NK-92 treated with Interleukin-12 subunit alpha and Interleukin-12 subunit beta, amount 100 ng/mL, for 24 hours (cell line): ENCODE measurements around the gene DCTN2.

Experiments
- DNase-seq: peaks from one replicate; lab custom pipeline; 2025; lab: John Stamatoyannopoulos, UW

Gene DCTN2

DNA sequence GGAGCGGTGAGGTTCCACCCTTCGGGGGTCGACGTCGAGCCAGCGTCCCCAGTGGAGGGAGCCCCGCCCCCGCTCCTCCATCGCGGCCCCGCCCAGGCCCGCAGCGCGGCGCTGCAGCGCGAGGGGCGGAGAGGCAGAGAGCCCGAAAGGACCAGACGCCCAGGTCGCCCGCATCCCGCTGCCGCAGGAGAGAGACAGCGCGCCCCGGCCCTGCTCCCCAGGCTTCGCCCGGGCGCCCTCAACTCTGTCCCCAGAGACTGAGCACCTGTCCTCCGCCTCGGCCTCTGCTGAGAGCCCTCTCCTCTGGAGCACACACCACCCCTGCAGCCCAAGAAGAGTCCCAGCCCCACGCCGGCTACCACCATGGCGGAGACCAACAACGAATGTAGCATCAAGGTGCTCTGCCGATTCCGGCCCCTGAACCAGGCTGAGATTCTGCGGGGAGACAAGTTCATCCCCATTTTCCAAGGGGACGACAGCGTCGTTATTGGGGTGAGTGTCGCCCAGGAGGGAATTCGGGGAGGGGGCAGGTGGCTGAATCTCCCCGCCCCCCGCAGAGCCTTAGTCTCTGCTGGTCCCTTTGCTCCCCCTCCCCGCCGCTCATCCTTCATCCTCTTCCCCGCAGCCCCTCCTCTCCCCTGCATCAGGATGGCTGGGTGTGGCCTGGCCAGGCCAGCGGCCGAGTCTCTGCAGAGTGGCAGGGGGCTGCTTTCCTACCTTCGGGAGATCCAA, 3.1 kb upstream of the DCTN2 start, which contains the start of gene KIF5A:
Gene KIF5A (plus strand): TSS at position 136 of the 732 bp plus-strand sequence. CDS start 228 bp downstream, at position 364.
- DNase-seq: no peak

DNA sequence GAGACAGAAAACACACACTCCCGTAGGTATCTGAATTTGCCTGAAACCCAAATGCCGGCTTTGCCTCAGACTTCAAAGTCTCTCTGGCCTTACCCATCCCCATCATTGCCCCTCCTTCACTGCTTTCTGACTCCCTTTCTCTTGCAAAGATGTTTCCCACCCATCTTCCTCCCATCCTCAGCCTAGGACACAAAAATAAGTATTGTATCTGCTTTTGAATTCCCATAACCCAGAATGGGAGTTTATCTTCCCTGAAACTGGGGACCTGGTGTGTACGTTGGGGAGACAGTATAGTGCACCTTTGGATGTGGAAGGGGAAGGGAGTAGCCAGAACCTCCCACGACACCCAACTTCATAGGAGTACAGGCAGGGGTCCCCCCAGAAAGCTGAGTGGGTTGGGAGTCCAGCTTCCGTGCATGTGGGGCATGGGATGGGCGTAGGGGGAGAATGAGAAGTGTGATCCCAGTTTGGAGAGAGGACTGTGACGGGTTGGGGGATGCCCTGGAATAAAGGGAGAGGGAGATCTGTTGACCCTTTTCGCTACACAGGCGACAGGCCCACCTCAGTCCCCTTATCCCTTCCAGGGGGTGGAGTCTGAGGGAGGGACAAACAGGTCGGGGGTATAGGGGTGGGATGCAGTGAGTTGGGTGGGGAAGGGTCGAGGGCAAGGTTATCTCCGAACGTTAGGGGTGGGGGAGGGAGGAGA, 2.4 kb upstream of the DCTN2 start:
- no peak for DNase-seq

DNA sequence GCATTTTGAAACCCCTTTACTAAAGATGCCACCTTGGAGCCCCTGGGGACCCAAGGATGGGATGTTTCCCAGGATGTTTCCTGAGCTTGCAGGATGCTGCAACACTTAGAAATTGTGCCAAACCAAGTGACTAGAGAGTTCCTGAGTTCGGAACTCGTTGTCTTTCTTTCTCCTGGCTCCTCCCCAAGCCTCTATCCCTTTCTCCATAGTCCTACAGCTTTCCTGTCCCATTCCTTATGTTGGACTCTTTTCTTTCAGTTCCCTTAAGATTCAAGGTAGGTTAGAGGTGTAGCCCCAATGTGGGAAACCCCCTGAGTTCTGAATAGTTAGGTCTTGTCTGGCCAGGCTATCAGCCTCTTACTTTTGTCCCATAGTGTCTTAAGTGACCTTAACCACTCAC, 1.5 kb upstream of the DCTN2 start:
- DNase-seq: no peak

DNA sequence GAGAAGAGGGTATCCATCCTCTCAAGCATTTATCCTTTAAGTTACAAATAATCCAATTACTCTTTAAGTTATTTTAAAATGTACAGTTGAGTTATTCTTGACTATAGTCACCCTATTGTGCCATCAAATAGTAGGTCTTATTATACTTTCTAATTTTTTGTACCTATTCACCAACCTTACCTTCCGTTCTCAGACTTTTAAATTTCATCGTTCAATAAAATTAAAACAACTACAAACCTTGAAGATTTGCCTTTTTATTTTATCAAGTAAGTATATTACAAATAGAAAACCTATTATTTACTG, 972 bp upstream of the DCTN2 start:
- no peak for DNase-seq

DNA sequence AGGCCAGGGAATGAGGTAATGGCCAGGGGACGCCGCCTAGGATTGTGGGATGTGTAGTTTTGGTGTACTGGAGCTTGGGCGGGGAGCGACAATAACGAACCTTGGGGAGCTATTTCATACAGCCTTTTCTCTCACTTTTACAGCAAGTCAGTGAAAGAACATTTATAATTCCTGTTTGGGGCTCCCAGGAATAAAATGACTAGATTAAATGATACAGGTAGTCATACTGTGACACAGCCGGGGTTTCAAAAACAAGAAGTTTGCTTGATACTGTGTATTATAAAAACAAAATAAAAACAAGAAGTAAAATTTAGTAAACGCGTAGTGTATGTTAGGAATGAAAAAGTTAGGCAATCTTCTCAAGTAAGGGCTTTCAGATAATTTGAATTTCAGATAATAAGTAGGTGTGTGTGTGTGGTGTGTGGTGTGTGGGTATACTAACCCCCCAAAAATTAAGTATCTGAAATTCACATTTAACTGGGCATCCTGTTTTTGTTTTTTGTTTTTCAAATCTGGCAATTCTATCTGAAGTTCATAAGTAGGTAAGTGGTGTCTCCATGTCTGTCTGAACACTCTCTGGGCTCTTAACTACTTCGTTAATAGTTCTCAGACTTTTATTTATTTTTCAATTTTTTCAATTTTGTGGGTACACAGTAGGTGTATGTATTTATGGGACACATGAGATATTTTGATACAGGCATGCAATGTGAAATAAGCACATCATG, 458 bp upstream of the DCTN2 start:
- DNase-seq: no peak

DNA sequence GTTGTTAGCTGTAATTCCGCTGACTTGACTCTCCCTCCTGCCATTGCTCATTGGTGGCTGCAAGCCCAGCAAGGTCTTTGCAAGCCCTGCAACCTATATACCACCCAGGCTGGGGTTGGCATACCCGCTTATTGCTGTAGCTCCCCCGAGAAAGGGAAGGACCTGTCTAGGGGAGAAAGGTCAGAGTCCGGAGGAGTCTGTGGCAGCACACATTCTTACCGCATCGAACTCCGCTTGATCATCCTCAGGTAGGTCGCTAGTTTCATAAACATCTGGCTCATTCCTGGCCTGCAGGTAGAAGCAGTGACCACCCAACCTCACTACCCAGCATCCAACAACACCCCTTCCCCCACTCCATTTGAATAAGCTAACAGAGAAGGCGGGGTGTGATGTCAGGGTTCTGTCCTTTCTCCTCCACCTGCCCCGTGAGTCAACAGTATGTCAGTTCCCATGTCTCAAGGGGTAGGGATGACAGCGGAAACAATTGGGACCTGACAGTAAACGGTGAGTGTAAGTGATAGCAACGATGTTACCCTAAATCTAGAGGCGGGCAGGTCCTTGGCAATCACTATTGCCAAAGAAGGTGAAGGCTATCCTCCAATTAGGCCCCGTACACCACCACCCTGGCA, 1.1 kb downstream of the DCTN2 start:
- DNase-seq: no peak

DNA sequence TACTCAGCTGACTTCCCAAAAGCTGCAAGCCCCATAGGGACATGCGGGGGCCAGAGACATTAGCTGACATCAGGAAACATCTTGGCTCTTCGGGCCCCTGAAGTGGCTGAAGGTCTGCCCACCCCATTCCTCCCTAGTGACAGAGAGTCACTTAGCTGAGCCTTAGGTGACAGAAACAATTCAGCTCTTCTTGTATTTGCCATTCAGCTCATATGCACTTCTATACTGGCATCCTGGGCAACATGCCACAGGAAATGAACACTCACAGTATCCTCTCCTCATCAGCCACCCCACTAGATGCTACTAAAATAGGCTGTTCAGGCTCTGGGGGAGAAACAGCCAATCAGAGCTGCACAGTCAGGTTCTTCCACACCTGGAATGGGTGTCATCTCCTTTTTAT, 3.4 kb downstream of the DCTN2 start:
- DNase-seq: no peak

DNA sequence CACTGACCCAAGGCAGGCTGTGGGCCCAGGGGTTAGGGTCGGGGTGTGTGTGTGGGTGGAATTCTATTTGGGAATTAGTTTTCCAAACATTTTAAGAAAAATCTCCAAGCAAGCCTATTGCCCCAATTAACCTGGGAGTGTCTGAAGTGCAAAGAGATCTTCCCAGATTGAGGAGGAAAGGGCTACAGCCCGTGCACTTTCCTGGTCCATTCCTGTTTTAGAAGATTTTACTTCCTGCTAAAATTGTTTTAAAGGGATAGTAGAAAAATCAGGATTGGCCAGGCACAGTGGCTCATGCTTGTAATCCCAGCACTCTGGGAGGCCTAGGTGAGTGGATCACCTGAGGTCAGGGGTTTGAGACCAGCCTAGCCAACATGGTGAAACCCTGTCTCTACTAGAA, 5.3 kb downstream of the DCTN2 start:
- DNase-seq: no peak

DNA sequence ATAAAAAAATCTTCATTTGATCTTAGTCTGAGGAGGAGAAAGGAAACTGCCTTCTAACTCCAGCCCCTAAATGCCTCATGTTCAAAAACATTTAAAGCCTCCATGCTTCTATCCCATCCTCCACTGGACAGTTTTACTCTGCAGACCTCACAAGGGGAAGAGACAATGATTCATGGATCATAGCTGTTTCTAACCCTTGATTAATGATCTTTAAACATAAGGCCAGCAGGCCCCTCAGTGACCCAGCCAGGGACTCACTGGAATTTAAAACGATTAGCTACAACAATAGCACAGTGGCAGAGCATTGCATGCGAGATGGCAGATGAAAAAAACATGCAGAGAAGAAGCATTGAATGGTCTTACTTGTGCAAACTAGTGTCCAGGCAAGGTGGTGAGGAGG, 6.0 kb downstream of the DCTN2 start:
- DNase-seq: no peak

DNA sequence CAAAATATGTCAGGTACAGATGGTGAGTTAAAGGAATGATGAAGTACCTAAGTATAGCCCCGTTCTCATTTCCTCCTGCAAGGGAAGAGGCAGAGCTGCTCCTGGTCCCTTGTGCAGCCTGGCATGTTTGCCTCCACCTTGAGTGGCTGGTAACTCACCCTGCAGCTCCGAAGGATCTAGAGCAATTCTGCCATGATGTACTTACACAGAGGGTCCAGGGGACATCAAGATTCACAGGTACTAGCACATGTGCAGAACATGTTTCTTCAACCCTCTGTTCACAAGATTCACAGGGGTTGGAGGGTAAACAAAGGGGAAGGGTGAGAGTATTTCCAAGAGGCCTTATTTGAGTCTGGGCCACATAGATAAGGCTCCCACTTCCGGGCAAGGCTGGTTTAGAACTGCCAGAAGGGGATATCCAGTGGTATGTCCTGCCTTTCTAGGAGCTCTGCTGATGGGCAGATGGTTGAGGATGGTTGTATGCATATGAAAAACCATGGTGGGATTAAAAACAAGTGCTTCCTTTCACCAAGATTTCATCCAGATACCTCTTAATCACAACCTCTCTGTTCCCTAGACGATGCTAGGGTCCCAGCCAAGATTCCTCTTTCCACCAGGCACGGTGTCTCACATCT, 7.7 kb downstream of the DCTN2 start:
- no peak for DNase-seq

DNA sequence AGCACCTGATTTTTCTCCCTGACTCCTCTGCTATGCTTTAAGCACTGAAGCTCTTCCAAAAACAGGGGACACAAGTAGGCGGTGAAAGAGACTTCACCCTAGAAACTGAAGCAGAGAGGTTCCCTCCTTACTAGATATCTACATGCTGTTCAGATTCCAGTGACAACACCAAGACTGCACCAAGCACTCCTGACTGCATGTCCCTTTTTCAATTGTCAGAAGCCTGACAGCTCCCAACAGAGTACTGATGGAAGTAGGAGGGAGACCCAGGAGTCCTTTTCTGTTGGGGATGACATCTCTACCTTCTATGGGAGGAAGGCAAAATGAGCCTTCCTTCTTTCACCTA, 10.4 kb downstream of the DCTN2 start:
- DNase-seq: no peak

DNA sequence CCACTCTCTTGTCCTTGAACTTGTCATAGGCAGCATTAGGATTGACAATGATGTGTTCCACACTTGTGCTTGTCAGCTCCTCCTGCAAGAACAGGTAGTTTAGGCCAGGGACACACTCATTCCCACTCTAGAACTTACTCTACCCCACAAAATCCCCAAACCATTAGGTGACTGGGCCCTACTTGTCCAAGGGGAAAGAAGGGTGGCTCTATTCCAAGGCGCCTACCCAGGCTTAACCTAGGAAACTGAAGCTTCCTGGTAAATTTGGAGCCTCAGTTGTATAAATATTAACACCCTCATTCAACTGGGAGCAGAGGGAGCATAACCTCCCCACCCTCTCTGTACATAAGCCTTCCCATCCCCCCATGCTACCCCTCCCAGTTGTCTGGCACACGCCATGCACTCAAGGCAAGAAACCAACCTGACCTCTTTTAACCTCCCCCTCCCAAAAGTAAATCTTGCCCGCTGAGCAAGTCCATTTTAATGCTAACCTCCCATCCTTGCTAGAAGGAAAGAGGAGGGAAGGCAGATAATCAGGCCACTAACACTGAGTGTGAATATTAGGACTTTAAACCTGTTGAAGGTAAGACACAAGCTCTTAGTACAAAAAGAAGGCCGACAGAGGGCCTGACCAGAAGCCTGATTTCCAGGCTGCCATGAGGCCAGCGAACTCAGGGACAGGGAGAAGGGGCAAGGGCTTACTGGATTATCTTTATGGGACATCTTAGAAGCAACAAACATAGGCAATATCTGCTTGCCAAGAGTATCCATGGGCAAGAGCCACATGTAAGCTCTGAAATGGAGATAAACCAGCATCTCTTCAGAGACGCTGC, 11.0 kb downstream of the DCTN2 start:
- no peak for DNase-seq

DNA sequence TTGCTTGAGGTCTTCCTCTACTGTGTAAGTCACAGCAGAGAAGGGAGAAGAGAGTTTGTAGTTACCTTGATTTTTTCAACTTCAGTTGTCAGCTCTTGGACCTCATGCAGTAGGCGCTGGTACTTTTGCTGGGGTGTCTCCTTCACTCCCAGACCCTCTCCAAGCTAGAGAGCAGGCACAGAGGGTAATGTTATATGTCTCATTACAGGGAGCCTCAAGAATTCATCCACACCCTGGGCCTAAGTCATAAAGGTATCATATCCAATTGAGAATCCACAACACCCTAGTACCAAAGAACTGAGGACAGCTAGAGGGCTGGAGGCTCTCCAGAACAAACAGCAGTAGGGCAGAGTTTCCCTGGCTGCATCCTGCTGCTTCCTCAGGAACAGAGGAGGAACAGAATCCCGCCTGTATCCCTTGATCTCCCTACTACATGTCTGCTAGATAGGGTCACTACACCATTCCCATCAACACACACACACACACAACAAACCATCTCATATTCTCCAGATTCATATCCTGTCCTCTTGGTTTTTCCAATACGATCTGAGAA, 11.9 kb downstream of the DCTN2 start:
- no peak for DNase-seq

DNA sequence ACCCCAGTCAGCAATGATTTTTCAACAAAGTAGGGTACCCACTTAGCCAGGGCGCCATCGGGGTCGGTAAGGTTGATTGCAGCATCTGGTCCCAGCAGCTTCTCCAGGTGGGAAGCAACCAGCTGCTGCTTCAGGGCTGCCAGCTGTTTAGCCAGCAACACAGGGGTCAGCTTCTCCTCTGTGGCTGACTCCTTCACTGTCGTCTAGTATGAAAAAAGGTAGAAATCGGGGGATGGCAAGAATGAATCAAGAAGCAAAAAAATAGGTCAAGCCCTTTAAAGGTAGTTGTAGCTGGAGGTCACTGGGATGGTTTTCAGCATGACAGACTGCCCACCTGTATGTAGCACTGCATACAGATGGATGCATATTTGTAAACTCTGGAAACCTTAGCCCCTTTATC, 12.7 kb downstream of the DCTN2 start:
- no peak for DNase-seq

DNA sequence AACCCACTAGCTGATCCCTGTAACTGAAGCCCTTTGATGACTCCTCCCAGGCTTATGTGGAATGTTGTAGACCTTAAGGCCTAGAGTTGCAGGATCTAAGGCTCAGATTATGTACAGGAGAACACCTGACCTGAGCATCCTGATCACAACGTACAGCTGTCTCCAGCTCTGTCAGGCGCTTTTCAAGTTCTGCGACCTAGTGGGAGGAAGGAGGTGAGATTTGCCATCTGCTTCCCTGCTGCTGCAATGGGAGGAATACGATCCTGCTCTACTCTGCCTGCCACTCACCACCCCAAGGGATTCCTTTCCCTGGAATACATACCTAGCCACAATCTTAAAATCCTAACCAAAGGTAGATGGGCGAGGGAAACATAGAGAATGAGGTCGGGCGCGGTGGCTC, 13.9 kb downstream of the DCTN2 start:
- no peak for DNase-seq

DNA sequence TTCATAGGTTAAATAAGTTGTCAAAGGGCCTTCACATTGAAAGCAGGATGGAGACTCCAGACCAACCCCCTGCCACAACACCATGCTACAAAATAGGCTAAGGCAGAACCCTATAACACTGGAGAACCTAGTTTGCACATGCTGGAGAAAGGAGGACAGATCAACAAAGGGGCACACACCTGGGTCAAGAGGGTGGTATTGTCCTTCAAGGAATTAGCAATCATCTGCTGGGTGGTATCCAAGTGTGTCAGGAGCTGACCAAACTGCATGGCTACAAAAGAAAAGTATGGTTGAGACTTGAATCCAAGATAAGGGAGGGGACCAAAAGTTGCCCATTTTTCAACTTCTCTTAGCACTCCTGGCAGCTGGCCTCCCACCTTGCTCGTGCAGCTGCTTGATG, 15.2 kb downstream of the DCTN2 start:
- no peak for DNase-seq

DNA sequence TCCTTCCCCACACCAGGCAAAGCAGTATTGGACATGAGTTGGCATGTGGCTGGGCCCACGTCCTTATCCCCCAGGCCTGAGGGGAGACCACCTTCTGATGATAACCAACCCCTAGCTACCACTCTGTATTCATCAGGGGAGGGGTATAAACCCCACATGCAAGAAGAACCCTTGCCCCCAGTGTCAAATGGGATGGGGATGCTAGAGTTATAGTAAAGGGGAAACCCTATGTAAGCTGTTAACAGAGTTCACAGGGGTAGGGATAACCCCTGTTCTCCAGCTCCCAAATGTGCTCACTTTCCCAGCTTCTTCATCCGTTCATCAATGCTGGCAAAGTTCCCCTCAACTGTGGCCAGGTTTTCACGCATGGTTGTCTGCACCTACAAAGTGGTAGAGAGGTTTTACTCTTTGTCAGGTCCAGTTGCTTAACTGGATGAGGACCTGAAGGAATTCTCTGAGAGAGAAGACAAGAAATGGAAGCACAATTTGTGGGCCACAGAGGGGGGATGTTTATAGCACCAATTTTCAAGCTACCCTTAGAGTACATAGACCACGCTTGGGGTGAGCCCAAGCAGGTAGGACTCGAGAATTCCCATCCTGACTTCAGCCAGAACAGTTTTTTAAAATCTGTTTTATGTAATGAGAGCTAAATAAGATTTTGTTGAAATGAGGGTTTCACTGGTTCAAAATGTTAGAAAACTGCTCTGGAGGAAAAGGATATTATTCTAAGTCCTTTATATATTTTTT, 16.4 kb downstream of the DCTN2 start:
- DNase-seq: no peak

DNA sequence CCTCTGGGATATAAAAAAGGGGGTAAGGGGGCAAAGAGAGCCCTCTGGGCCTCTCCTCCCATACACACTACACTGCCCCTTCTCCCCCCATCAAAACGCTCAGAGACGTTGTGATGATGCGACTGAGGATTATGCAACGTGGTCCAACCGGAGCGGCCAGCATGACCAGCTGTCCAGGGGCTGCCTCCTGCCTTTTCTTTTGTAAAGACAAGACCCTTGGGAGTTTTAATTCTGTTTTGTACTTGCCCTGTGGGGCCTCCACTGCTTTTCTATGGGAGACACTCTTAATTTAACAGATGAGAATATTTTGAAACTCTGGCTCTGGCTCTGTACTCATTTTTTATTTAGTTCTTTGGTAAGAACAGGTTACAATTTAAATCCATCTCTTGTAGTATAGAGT, 17.2 kb downstream of the DCTN2 start:
- no peak for DNase-seq

DNA sequence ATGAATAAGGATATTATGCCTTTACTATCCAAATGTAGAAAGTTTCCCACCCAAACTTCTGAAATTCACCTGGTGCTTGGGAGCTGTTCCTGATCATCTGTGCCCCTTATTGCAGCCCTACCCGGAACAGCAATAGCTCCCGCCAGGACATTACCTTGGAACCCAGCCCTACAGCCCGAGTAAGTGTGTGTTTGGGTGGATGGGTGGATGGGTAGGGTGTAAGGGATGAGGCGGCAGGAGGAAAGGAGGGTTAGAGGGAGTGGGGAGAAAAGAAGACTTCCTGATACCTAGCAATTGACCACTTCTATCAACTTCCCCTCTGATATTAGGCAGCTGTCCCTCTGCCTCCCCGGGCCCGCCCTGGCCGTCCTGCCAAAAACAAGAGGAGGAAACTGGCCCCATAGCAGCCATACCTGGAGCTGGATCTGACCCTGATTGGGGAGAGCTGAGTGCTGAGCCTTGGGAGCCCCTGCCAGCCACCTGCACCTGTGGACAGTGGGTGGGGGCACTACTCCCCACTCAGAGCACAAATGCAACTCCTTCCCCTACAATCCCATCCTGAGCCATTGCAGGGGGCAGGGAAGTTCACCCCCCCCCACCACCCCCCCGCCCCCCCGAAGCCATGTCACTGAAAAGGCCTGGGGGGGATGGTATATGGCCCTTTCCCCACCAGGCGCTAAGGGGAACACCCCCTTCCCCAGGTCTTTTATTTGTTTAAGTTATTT, 18.0 kb downstream of the DCTN2 start:
- no peak for DNase-seq

DNA sequence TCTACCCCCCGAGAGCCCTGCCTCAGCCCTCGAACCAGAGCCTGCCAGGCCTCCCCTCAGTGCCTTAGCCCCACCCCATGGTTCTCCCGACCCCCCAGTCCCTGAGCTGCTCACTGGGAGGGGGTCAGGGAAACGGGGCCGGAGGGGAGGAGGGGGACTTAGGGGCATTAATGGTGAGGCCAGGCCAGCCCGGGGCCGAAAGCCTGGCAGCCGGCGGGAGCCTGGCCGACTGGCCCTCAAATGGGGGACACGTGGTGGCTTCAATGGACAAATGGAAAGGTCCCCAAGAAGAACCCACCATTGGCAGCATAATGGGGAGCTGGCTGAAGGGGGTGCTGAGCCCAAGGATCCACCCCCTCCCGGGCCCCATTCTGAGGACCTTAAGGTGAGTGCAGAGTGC, 18.8 kb downstream of the DCTN2 start:
- DNase-seq: no peak
